GM03348 (cell line): ENCODE results near the gene SYNE2.

Source experiments
- DNase-seq: peaks from one replicate; pipeline ENCODE4 v3.0.0; 2012; ENCODE audit warnings: low spot score

SYNE2 gene

DNA sequence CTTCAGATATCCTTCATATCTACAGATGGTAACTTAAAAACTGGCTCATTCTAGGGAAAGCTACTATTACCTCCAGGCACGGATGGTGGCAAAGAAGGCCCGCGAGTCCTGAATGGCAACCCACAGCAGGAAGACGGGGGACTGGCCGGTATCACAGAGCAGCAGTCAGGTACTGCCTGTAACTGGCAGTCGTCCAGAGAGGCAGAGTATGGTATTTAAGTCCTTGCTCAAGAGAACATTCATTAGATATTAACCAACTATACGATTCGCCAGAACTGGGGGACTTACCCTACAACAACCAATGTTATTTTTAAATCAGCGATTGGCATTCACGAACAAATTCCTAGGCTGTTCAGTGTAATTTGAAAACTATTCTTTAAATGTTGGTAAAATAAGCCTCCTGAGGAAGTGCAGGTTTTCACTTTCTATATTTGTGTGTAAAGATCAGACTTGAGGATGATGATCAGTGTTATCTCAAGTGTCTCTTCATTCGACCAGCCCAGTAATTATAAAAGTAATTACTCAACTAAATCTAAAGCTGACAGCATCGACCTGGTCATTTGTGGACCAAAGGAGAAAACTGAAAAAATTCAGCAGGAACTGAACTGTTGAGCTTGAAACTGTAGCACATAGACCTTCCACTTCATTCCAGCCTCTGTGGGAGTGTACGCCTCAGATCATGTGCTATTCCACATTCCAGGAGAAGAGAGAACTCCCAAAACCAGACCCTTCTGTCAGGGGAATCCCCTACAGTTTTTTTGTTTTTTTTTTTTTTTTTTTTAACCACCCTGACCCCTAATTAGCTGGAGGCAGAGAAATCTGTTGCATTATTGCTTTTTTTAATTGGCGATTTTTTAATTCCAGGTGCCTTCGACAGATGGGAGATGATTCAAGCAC, 365.8 kb downstream of the SYNE2 start:
- DNase-seq, result no peak

DNA sequence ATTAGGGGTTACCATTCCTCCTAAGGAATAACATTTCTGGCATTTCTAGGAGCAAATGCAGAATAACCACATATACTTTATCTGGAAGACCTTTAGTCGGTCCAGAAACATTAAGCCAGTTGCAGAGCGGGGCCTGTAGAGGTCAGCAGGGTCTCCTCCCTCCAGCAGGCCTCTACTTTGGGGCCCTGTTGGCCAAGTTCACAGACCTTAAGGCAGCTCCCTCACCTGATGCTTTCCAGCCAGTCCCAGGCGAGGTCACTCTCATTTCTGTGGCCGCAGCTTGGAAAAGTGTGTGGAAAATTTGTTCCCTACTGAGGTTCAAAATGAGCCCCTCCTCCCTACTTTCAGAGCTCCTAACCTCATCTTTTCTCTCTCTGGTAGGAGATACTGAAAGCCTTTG, 367.3 kb downstream of the SYNE2 start:
- no peak for DNase-seq

DNA sequence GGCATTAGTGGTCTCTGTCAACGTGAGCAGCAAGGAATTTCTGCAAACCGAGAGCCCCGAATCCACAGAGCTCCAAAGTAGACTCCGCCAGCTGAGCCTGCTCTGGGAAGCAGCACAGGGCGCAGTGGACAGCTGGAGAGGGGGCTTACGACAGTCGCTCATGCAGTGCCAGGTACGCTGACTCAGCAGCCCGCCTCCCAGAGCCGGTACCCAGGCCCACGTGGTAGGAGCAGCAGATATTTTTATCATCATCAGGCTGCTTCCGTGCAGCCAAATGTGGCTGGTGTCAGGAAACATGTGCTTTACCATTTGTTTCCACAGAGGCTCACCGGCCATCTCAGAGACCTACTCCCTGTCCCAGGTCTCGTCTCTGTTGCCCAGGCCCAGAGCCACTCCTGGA, 367.7 kb downstream of the SYNE2 start:
- DNase-seq, result no peak

DNA sequence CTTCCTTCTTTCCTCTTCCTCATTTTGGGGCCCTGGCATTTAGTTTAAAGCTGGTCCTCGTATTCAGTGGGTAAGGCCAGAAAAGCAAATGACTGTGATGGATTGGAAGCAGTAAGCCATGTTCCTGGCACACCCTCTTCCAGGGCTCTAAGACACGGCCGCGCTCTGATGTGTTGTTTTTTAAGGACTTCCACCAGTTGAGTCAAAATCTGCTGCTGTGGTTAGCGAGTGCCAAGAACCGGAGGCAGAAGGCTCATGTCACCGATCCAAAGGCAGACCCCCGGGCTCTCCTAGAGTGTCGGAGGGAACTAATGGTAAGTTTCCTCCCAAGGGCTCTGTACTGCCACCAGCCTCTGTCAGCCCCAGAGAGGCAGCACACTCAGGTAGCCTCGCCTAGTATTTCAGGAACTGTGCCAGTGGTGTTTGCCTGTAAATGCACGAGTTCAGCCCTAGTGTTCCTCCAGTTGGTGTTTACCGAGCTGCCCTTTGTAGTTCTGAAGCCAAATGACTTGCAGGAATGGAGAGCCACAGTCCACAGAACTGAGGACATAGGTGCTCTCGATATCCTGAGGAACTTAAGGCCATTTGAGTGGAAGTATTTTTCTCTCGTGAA, 368.7 kb downstream of the SYNE2 start:
- DNase-seq, result no peak

DNA sequence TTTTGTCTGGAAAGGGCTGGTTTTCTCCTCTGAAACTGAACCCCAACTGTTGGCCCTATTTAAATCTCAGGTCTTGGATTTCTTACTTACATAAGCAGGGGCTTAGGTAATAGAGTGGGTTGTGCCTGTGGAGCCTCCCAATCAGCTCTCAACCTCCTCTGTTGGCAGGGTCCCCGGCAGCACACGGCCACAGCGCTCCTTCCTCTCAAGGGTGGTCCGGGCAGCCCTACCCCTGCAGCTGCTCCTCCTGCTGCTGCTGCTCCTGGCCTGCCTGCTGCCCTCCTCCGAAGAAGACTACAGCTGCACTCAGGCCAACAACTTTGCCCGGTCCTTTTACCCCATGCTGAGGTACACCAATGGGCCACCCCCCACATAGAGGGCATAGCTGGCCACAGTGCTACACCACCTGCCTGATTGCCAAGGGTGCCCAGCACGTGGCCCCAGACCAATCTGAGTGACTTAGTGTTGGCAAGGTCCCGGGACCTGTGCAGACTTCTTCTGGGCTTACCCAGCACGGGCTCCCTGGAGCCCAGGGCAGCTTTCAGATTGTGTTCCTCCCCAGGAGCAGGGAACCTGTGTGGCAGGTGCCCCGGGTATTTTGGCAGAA, 372.4 kb downstream of the SYNE2 start:
- no peak for DNase-seq

DNA sequence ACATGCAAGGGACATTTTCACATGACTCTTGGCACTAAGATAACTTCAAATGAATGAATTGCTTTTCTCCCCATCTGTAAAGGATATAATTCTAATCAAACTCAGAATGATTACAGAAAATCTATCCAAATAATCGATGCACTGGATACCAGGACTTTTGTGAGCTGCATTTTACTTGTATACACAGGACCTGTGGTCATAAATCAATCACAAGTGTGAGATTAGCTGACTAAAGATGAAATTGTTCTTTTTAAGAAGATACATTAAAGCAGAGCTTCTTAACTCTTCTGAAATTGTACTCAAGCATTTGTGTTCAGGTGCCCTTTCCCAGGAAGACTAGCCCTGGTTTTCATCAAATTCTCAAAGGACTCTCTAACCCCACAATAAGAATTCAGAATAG, 375.1 kb downstream of the SYNE2 start:
- DNase-seq, result no peak

DNA sequence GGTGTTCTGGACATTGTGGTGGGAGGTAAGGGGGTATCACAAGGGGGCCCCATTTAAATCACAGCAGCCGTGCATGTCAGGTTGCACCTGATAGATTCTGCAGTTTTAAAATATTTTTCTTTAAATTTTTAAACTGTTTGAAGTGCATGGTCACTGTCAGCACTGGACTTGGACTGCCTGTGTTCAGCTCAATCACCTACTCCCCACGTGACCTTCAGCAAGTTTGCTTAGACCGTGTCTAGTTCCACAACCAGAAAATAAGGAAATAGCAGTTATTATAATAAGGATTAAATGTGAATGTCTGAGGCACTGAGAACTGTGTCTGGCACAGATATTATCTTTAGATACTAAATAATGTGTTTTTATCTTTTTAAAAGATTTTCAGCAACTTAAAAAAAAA, 376.7 kb downstream of the SYNE2 start:
- no peak for DNase-seq

DNA sequence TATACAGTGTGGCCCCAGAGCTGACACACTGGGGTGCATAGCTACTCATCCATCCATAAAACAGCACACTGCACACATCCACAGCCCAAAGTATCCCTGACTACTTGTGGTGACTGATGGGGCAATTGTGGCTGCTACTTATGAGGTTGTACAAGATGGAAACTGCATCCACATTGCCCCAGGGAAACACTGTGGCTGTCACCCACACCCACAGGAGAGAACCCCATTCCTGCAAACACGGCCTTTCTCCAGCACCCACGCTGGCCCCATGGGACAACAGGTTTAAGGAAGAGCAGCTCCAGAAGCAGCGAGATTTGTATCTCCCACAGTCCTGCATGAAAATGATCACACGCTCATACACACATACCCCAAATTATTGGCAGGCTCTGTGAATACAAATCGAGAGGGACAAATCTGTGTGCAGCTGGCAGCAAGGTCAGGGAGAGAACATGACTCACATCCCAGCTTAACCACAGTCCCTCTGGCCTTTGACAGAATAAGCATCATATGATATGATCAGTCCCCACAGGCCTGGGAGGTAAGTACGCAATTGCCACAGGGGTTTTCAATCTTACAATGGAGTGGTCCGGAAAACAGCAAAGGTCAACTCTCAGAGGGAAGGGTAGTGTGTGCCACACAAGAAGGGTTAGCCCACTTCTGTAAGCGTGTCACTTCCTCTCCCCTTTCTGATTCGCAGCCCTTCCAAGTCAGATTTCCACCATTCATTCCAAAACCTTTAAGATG, 379.5 kb downstream of the SYNE2 start:
- peak; percentile 48 for DNase-seq

DNA sequence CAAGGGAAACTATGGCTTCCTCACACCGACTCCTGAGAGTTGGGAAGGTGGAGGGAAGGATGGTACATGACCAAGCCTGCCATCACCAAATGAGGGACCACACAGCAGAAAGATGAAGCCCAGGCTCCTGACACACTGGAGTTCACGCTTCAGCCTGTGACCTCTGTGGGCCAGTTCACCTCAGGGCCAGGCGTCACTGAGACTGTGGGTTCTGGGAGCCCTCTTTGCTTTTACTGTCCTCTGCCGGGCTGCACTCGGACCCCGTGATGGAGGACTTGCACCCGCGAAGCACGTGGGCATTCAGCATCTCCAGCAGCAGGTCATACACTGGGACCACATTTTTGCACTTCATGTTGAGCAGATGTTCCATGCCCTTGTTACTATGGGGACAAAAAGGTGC, 380.1 kb downstream of the SYNE2 start:
- no peak for DNase-seq

DNA sequence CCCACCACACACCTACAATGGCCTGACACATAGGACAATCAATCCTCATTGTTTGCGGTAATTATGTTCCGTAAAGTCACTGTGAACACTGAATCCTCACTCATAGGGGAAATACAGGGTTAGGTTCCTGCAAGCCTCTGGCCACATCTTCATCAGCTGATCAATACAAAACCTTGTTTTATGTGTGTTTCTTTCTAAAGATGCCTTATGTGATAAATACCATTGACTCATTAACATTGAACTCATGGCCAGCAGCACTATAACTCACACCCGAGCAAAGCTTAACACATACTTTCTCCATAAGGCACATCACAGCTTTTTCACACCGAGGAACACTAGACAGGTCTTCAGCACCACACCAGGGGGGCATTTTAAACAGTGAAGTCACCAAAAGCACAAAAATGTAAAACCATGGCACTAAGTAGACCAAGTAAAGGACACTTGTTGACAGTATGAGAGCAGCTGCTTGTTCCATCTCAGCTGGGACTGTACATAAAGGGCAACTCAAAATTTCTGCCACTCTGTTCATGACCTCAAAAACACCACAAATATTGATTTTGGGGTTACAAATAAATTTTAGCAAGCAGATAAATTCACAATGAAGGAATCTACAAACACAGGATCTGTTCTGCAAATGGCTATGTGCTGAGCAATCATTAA, 380.9 kb downstream of the SYNE2 start:
- no peak for DNase-seq

DNA sequence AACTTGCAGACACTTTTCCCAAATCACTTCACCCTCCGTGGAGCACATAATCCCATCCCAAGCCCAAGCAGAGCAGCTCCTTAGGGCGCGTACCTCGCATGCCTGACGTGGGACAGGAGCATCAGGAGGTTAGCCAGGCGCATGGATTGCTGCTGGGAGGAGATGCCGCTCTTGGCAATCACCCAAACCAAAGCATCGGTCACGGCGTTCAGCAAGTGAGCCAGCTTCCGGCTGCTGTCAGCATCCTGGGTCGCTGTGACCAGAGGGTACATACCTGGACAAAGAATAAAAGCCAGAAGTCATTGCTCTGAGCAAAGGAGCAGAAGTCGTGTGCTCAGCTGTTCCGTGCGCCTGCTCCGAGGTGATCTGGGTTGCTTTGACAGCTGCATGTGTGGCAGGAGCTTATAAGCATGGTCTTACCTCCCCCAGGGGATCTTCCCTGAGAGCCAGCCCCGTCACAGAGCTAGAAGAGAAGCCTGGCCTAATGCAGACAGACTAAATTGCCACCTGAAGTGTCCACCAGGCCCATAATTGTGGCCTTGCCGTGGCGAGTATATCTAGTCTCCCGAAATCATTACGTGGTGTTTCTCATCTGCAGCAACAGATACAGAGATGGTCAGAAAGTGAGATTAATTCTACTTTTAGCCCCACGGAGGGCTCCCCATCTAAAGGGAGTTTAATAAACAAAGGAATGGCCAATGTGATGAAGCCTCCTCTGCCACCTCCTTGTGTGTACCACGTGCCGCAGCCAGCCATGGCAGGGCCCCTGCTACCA, 382.3 kb downstream of the SYNE2 start:
- DNase-seq, result no peak

DNA sequence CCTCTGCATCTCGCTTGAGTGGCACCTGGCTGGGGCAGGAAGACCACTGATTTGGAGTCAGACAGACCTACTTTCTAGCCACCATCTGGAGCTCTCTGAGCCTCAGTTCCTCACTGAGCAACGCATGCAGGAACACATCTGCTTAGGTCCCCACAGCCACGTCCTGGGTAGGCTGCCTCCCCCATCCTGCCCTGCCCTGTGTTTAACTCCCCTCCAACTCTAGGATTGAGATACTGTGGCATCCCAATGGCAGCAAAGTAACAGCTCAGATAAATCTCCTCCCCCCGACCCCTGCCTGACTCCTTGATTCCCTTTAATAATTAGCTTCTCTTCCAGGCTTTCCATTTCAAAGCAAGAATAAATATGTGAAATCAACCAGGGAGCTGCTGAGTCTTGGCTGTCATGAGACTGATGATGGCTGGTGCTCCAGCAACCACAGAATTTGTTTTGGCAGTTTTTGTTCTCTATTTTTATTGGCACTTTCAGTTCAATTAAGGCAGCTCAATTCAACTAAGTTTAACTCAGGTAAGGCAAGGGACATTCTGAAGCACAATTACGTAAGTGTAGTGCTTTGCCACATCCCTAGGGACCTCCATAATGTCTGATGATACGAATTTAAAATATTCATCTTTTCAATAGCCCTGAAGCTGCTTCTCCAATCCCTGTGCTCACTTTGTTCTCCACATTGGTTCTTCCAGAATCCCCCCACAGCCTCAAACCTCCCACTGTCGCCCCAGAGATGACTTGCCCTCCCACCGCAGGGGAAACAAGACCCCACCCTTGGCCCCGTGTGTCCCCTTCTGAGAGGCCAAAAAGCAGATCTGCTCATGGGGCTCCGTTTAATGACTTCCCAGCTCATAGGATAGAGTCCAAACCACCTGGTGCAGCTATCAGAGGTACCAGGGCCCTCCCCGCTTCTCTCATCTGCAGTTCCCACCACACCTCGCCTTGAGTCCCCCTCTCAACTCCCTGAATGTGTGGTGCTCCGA, 383.1 kb downstream of the SYNE2 start:
- no peak for DNase-seq

DNA sequence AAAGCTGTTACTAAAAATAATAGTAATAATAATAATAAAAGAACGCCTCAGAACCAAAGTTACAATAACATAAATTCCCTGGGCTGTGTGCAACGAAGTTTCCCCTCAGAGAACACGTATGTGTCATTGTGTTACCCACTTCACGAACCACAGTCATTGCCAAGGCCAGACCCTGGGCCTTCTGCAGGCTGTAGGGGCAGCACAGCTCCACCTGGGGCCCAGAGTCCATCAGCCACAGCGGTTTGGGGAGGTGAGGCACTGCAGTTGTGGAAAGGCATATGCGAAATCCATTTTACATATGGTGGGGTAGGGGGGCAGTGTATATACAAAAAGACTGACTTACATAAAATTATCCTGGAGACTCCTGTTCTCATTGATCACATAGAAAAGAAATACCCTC, 385.2 kb downstream of the SYNE2 start:
- DNase-seq, result no peak

DNA sequence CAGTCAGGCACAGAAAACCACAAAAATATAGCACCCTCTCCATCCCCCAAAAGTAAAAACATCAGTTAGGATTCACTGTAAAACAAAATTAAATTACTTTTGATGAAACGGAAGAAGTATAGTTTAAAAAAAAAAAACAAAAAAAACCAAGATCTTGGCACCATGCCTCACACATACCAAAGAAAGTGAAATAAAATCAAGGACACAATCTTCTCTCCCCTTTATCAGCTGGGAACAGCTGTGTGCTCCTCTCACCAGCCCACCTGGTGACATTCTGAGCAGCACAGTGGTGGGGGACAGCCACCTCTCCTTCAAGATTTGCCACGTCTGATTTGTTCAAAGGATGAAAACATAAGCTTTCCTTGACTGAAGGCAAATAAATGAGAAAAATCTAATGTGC, 385.8 kb downstream of the SYNE2 start:
- no peak for DNase-seq

DNA sequence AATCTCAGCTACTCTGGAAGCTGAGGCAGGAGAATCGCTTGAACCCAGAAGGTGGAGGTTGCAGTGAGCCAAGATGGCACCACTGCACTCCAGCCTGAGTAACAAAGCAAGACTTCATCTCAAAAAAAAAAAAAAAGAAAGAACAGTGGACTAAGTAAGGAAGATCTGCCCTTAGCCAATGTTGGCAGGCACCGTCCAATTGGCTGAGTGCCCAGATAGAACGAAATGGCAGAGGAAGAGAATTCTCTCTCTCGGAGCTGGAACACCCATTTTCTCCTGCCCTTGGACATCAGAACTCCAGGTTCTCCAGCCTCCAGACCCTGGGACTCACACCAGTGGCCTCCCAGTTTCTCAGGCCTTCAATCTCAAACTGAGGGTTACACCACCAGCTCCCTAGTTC, 391.5 kb downstream of the SYNE2 start:
- DNase-seq, result no peak

DNA sequence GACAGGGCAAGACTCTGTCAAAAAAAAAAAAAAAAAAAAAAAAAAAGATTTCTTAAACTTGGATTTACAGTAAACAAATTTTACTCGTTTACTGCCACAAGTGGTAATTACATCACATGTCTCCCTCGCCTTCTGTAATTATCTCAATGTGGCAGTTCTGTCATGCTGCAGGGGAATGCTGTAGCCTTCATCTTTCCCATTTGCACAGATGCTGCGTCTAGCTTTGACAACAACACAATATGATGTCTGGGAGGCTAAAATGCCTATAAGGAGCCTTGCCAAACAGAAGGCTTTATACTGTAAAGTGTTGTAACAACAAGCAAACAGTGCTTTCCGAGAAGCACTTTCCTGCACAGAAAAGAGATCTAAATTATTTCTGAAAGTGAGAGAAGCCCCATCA, 392.7 kb downstream of the SYNE2 start:
- no peak for DNase-seq

DNA sequence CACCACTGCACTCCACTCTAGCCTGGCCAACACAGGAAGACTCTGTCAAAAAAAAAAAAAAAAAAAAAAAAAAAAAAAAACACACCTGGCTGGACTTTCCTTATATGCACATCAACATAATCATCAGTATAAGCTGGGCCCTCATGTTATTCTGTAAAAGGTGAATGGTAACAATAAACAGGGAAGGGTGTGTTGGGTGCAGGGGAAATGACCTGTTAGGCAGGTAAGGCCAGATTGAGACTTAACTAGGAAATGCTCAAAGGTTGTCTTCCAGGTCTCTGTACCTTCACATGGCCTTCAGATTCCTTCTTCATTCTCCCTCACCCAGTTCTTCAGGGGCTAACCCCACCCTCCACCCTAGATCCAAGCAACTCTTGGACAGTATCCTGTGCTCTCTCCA, 393.9 kb downstream of the SYNE2 start:
- no peak for DNase-seq

DNA sequence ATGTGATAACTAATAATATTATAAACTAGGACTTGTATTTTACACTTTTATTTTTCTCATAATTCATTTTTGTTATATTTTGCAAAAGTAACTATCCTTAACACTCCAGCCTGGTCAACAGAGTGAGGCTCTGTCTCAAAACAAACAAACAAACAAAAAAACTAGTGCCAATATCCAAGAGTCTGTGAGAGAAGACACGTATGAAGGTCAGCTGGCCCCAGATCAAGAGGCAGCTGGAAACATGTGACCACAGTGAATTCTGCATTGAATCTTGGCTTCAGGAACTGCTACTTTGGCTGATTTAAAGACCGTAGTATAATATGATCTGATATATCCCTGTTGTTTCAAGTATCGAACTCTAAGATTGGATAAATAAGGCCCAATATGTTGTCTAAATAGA, 394.4 kb downstream of the SYNE2 start:
- DNase-seq, result no peak

DNA sequence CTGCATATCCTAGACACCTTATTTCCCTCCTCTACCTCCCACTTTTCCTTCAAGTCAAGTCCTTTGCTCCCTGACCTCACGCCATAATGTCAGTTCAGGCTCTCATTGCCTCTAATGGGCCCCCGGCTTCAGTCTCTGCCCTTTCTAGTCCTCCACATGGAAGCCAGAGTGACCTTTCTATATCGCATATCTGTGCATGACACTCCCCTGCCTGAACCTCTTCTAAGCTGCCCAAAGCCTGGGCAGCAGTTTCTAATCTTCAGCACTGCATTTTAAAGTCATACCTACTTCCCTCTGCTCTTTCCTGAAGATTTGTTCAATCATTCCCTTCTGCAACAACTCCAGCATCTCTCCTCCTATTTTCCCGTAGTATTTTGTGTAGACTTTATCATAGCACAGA, 395.9 kb downstream of the SYNE2 start:
- DNase-seq, result no peak

DNA sequence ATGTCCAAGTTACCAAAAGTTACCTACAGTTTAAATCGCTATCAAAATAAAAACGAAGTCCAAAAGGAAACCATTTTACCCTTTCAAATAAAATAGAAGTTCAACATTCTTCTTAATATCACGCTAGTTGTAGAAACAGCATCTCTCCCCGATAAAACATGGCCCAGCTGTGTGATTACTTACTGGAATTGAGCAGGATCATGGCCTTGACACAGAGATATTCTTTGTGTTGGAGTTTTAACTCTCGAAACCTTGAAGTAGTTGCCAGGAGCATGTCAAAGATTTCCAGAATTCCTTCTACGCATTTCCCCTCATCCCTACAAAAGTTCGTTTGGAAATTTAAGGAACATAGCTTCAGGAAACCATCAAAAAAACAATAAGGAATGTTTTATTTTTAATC, 396.6 kb downstream of the SYNE2 start:
- no peak for DNase-seq
